ENCODE results near the gene TRAF7. TPM values are rescaled to one million over a fixed set of nuclear protein-coding genes. Genes with fewer than 3 reads are reported as not detected.
A peak's percentile ranks its signal among the peaks of the same experiment; 100 is the strongest.

Gene TRAF7
- total and polyA plus RNA-seq, 2 of the 8 experiments (the other 6 are each of a cell fraction or from before 2014, with no cell fraction given): 96.8 to 148 TPM

DNA sequence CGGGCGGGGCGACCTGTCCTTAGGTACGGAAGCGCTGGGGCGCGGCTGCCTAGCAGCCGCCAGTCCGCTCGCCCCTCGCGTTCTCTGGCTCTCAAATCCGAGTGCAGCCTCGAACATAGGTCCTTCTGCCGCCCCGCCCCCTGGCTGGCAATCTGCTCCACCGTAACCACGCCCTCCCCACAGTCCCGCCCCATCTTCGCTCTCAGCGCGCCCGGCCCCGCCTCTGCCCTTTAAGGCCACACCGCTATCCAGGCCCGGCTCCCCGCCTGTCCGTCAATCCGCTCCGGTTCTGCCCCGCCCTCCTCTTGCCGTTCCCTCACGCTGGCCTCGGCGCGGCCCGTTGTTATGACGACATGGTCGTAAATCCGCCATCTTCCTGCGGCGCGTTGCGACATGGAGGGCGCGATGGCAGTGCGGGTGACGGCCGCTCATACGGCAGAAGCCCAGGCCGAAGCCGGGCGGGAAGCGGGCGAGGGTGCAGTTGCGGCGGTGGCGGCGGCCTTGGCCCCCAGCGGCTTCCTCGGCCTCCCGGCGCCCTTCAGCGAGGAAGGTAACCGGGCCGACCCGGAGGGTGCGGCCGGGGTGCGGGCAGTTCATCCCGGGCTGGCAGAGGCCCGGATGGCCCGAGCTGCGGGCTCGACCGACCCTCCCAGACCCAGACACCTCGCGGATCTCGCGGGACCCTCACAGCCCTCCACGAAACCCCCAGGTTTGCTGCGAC, 67.8 kb downstream of the TRAF7 start, which contains the start of gene E4F1 (continued):
- TF ChIP-seq TCF12 (IDR thresholded peaks at IDR 0.05; ENCODE audit: low read depth, low read length) (no peak), MAFK (IDR thresholded peaks at IDR 0.05; ENCODE audit: low read depth, low read length) (no peak), CHD7 (IDR thresholded peaks at IDR 0.05; ENCODE audit: insufficient replicate concordance, low read length) (no peak), CEBPB (IDR thresholded peaks at IDR 0.05; ENCODE audit: low read depth, low read length) (peak; percentile 92), CHD1 (IDR thresholded peaks at IDR 0.05; ENCODE audit: low read depth, low read length) (no peak)
